NCI-H2029 (cell line): Measurements from ENCODE around the gene TAF4B.
"Not testable (repeated sequence)": the region's sequence is repeated elsewhere in the genome, so short reads cannot be mapped to it uniquely, and the experiment has no call there.

Experiments used
- DNase-seq: peaks from one replicate; lab custom pipeline; 2025; lab: John Stamatoyannopoulos, UW

The TAF4B gene

GRCh38 chr18:26233208-26233607 lies 7.0 kb downstream of the TAF4B start:
- DNase-seq = no peak

- DNase-seq = not testable (repeated sequence)
Observed at GRCh38 chr18:26237363-26237762, 11.1 kb downstream of the TAF4B start.

GRCh38 chr18:26238718-26239117 lies 12.5 kb downstream of the TAF4B start:
- not testable (repeated sequence) for DNase-seq

- DNase-seq = not testable (repeated sequence)
Observed at GRCh38 chr18:26242392-26242791, 16.1 kb downstream of the TAF4B start.

- not testable (repeated sequence) for DNase-seq
Observed at GRCh38 chr18:26245434-26245833, 19.2 kb downstream of the TAF4B start.

- DNase-seq = no peak
Observed at GRCh38 chr18:26252411-26252810, 26.2 kb downstream of the TAF4B start.

GRCh38 chr18:26254808-26255207 lies 28.6 kb downstream of the TAF4B start:
- not testable (repeated sequence) for DNase-seq

- no peak for DNase-seq
Observed at GRCh38 chr18:26255695-26256622, 29.7 kb downstream of the TAF4B start.

GRCh38 chr18:26258711-26259110 lies 32.5 kb downstream of the TAF4B start:
- no peak for DNase-seq

- DNase-seq = not testable (repeated sequence)
Observed at GRCh38 chr18:26259416-26259815, 33.2 kb downstream of the TAF4B start.

- DNase-seq = no peak
Observed at GRCh38 chr18:26262156-26262555, 35.9 kb downstream of the TAF4B start.

- DNase-seq = no peak
Observed at GRCh38 chr18:26267357-26267930, 41.2 kb downstream of the TAF4B start.

- no peak for DNase-seq
Observed at GRCh38 chr18:26268454-26268853, 42.2 kb downstream of the TAF4B start.

- no peak for DNase-seq
Observed at GRCh38 chr18:26271917-26272549, 45.8 kb downstream of the TAF4B start.

- DNase-seq = no peak
Observed at GRCh38 chr18:26277374-26277773, 51.1 kb downstream of the TAF4B start.

- no peak for DNase-seq
Observed at GRCh38 chr18:26279428-26279827, 53.2 kb downstream of the TAF4B start.

GRCh38 chr18:26286008-26286407 lies 59.8 kb downstream of the TAF4B start:
- no peak for DNase-seq

- no peak for DNase-seq
Observed at GRCh38 chr18:26287644-26288043, 61.4 kb downstream of the TAF4B start.

GRCh38 chr18:26290385-26290784 lies 64.1 kb downstream of the TAF4B start:
- no peak for DNase-seq

GRCh38 chr18:26293982-26294381 lies 67.7 kb downstream of the TAF4B start:
- DNase-seq = no peak

GRCh38 chr18:26298107-26298506 lies 71.9 kb downstream of the TAF4B start:
- no peak for DNase-seq

- no peak for DNase-seq
Observed at GRCh38 chr18:26301681-26302080, 75.4 kb downstream of the TAF4B start.

GRCh38 chr18:26303222-26303621 lies 77.0 kb downstream of the TAF4B start:
- not testable (repeated sequence) for DNase-seq
